Peyer's patch (tissue), 4 donors: ENCODE measurements around the gene TYW1B.
"Not testable (repeated sequence)": the region's sequence is repeated elsewhere in the genome, so short reads cannot be mapped to it uniquely, and the experiment has no call there.

ENCODE experiments used
- CTCF ChIP-seq, 6 experiments: fragments of 450-650 bp in 4 of 6; fragments of 200-600 bp in 2 of 6; sonication (generic) in 1 of 6; IDR thresholded peaks; one replicate each; pipeline ENCODE4 v1.5.1; 2017 to 2019; ENCODE audit warnings: antibody characterized with exemption in 6 of 6, mild to moderate bottlenecking in 3 of 6, moderate library complexity in 1 of 6
- POLR2A ChIP-seq, 2 donors: fragments of 450-650 bp; IDR thresholded peaks; one replicate each; pipeline ENCODE4 v1.5.1; 2017; ENCODE audit warnings: antibody characterized with exemption in 2 of 2, mild to moderate bottlenecking in 2 of 2, moderate library complexity in 2 of 2

- TF ChIP-seq CTCF, POLR2A (IDR thresholded peaks at IDR 0.05): not testable (repeated sequence)
Measured at GRCh38 chr7:72605863-72606431, 222.1 kb downstream of the TYW1B start.
